ENCODE results near the gene FRMD4A.

The FRMD4A gene

GRCh38 chr10:14114791-14115190 lies 215.9 kb downstream of the FRMD4A start:
- Histone ChIP-seq H3F3A (ENCODE audit: control insufficient read depth, insufficient read depth) (no peaks in the 10 kb centered on the region), H4K20me1 (ENCODE audit: control insufficient read depth, insufficient read depth, low read depth, low read length) (no peaks in the 10 kb centered on the region), H3K9me2 (replicated peaks; ENCODE audit: control insufficient read depth, low read length) (no peaks in the 10 kb centered on the region), H3K4me1 (ENCODE audit: control insufficient read depth, low read length) (no peaks in the 10 kb centered on the region), H3K4me3 (ENCODE audit: low read length) (no peak overlapping the region), H3K27me3 (ENCODE audit: control insufficient read depth, low read length) (peaks cover 15% of the 10 kb centered on the region; the same call in 1 of the 2 replicates), H3K79me2 (ENCODE audit: control insufficient read depth, low read length) (no peaks in the 10 kb centered on the region), H3K36me3 (ENCODE audit: control insufficient read depth, low read length) (no peaks in the 10 kb centered on the region), H3K27ac (ENCODE audit: low read depth, low read length) (no peak overlapping the region), H3K9me3 (ENCODE audit: control insufficient read depth, insufficient read depth, low read length) (no peaks in the 10 kb centered on the region), H3K4me2 (ENCODE audit: low read length) (no peak overlapping the region)
- TF ChIP-seq EZH2phosphoT487 (IDR thresholded peaks at IDR 0.05; ENCODE audit: borderline replicate concordance, low read length): no peak
- TF ChIP-seq, protein P1, sequence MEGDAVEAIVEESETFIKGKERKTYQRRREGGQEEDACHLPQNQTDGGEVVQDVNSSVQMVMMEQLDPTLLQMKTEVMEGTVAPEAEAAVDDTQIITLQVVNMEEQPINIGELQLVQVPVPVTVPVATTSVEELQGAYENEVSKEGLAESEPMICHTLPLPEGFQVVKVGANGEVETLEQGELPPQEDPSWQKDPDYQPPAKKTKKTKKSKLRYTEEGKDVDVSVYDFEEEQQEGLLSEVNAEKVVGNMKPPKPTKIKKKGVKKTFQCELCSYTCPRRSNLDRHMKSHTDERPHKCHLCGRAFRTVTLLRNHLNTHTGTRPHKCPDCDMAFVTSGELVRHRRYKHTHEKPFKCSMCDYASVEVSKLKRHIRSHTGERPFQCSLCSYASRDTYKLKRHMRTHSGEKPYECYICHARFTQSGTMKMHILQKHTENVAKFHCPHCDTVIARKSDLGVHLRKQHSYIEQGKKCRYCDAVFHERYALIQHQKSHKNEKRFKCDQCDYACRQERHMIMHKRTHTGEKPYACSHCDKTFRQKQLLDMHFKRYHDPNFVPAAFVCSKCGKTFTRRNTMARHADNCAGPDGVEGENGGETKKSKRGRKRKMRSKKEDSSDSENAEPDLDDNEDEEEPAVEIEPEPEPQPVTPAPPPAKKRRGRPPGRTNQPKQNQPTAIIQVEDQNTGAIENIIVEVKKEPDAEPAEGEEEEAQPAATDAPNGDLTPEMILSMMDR (IDR thresholded peaks at IDR 0.05; ENCODE audit: low read depth, low read length, poor library complexity, severe bottlenecking): no peak

DNA sequence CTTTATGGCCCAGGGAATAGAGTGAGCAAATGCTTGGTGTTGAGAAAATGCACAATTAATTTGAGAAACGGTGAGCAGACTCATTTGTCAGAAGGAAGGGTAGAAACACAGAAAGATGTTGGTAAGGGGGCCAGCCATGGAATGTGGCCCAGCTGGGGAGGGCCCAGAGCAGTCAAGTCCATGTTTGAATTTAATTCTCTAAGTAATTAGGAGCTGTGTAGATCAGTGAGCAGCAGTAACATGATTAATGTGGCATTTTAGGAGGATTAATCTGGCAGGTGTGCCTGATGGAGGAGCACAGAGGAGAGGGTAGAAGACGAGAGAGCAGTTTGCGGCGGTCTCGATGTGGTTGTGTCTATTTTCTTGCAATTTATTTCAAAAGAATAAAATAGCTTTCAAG lies 218.7 kb downstream of the FRMD4A start:
- TF ChIP-seq, protein P1 (IDR thresholded peaks at IDR 0.05; ENCODE audit: low read depth, low read length, poor library complexity, severe bottlenecking): no peak
- no peak for TF ChIP-seq EZH2phosphoT487 (IDR thresholded peaks at IDR 0.05; ENCODE audit: borderline replicate concordance, low read length)
- no peaks in the 10 kb centered on the region for H4K20me1 ChIP-seq (ENCODE audit: control insufficient read depth, insufficient read depth, low read depth, low read length)
- no peak overlapping the region for H3K4me2 ChIP-seq (ENCODE audit: low read length)
- no peak overlapping the region for H3K4me3 ChIP-seq (ENCODE audit: low read length)
- H3K9me2 ChIP-seq (replicated peaks; ENCODE audit: control insufficient read depth, low read length): no peaks in the 10 kb centered on the region
- H3K4me1 ChIP-seq (ENCODE audit: control insufficient read depth, low read length): no peaks in the 10 kb centered on the region
- no peak overlapping the region for H3K27ac ChIP-seq (ENCODE audit: low read depth, low read length)
- no peaks in the 10 kb centered on the region for H3K36me3 ChIP-seq (ENCODE audit: control insufficient read depth, low read length)
- H3K9me3 ChIP-seq (ENCODE audit: control insufficient read depth, insufficient read depth, low read length): no peaks in the 10 kb centered on the region
- no peaks in the 10 kb centered on the region for H3K79me2 ChIP-seq (ENCODE audit: control insufficient read depth, low read length)
- H3F3A ChIP-seq (ENCODE audit: control insufficient read depth, insufficient read depth): no peaks in the 10 kb centered on the region
- peaks cover 24% of the 10 kb centered on the region for H3K27me3 ChIP-seq (ENCODE audit: control insufficient read depth, low read length)

- Histone ChIP-seq H3K36me3 (ENCODE audit: control insufficient read depth, low read length) (no peaks in the 10 kb centered on the region), H3F3A (ENCODE audit: control insufficient read depth, insufficient read depth) (no peaks in the 10 kb centered on the region), H4K20me1 (ENCODE audit: control insufficient read depth, insufficient read depth, low read depth, low read length) (no peaks in the 10 kb centered on the region), H3K4me1 (ENCODE audit: control insufficient read depth, low read length) (no peaks in the 10 kb centered on the region), H3K4me2 (ENCODE audit: low read length) (no peak overlapping the region), H3K4me3 (ENCODE audit: low read length) (no peak overlapping the region), H3K27ac (ENCODE audit: low read depth, low read length) (no peak overlapping the region), H3K9me3 (ENCODE audit: control insufficient read depth, insufficient read depth, low read length) (no peaks in the 10 kb centered on the region), H3K27me3 (ENCODE audit: control insufficient read depth, low read length) (peaks cover 24% of the 10 kb centered on the region), H3K79me2 (ENCODE audit: control insufficient read depth, low read length) (no peaks in the 10 kb centered on the region), H3K9me2 (replicated peaks; ENCODE audit: control insufficient read depth, low read length) (no peaks in the 10 kb centered on the region)
- TF ChIP-seq, protein P1 (IDR thresholded peaks at IDR 0.05; ENCODE audit: low read depth, low read length, poor library complexity, severe bottlenecking): no peak
- no peak for TF ChIP-seq EZH2phosphoT487 (IDR thresholded peaks at IDR 0.05; ENCODE audit: borderline replicate concordance, low read length)
Observed at GRCh38 chr10:14111208-14111607, 219.5 kb downstream of the FRMD4A start.

DNA sequence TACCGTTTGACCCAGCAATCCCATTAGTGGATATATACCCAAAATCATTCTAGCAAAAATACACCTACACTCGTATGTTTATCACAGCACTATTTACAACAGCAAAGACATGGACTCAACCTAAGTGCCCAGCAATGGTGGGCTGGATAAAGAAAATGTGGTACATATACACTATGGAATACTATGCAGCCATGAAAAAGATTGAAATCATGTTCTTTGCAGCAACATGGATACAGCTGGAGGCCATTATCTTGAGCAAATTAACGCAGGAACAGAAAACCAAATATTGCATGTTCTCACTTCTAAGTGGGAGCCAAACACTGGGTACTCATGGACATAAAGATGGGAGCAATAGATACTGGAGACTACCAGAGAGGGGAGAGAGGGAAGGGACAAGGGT lies 223.9 kb downstream of the FRMD4A start:
- Histone ChIP-seq H4K20me1 (ENCODE audit: control insufficient read depth, insufficient read depth, low read depth, low read length) (no peaks in the 10 kb centered on the region), H3K4me1 (ENCODE audit: control insufficient read depth, low read length) (no peaks in the 10 kb centered on the region), H3K27me3 (ENCODE audit: control insufficient read depth, low read length) (peaks cover 17% of the 10 kb centered on the region), H3K4me3 (ENCODE audit: low read length) (no peak overlapping the region), H3K4me2 (ENCODE audit: low read length) (no peak overlapping the region), H3K9me3 (ENCODE audit: control insufficient read depth, insufficient read depth, low read length) (no peaks in the 10 kb centered on the region), H3K36me3 (ENCODE audit: control insufficient read depth, low read length) (no peaks in the 10 kb centered on the region), H3F3A (ENCODE audit: control insufficient read depth, insufficient read depth) (no peaks in the 10 kb centered on the region), H3K9me2 (replicated peaks; ENCODE audit: control insufficient read depth, low read length) (no peaks in the 10 kb centered on the region), H3K27ac (ENCODE audit: low read depth, low read length) (no peak overlapping the region), H3K79me2 (ENCODE audit: control insufficient read depth, low read length) (no peaks in the 10 kb centered on the region)
- no peak for TF ChIP-seq EZH2phosphoT487 (IDR thresholded peaks at IDR 0.05; ENCODE audit: borderline replicate concordance, low read length)
- TF ChIP-seq, protein P1 (IDR thresholded peaks at IDR 0.05; ENCODE audit: low read depth, low read length, poor library complexity, severe bottlenecking): no peak
